ENCODE data around the gene GJC2. TPM values are rescaled to one million over a fixed set of nuclear protein-coding genes. Genes with fewer than 3 reads are reported as not detected.

Gene GJC2
- total RNA-seq, 1 experiment from 2014 or later, result 0.76 TPM

DNA sequence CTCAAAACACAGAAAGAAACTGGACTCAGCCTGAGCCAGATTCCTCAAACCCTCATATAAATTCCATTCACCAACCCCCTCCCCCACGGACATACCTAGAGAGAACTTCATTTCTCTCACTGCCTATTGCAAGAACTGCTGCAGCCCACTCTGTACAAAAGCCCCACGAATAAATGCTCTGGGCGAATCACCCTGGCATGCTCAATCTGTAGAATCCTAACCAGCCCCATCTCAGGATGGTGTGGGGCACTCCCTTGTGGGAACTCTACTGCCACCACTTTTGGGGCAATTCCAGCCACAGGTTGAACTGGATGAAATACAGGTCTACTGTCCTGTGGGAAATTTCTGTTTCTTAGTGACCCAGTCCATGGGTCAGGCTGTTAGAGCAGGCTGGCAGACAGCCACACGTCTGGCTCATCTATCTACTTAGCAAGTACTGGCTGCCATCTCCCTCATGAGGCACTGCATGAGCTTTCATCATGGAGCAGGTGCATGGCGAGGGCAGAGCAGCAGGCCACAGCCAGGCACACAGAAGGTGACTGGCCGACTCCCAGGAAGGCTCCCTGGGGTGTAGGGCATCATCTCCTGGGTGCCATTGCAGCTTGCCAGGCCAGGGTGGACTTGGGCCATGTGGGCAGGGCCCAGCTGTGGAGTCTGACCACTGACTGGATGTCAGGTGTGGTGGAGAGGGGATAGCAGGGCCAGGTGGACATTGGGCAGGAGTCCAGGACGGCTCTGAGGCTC is 45.0 kb upstream of the GJC2 start:
- H3K79me2 ChIP-seq (ENCODE audit: insufficient read depth, low read length), result peaks cover 47% of the 10 kb centered on the region
- no peaks in the 10 kb centered on the region for H3K9me2 ChIP-seq (ENCODE audit: insufficient read depth)
- ATAC-seq (no peak), DNase-seq (ENCODE audit: low read depth, low spot score) (no peak)
- H3K9me3 ChIP-seq (ENCODE audit: control insufficient read depth in 1 of 2, insufficient read depth in 1 of 2, low read depth in 1 of 2, low read length in 2 of 2), result no peaks in the 10 kb centered on the region
- POLR2A ChIA-PET, result no interaction called here
- no peak overlapping the region for H3K4me3 ChIP-seq (replicated peaks in 1 of 2; ENCODE audit: low read depth in 1 of 2, low read length in 2 of 2)
- peaks cover 6 to 27% of the 10 kb centered on the region in 2 experiments; a peak in 3 of 4 replicates for H3K4me1 ChIP-seq (ENCODE audit: control insufficient read depth in 1 of 2, insufficient read depth in 2 of 2, low read length in 2 of 2)
- TF ChIP-seq EZH2phosphoT487 (IDR thresholded peaks at IDR 0.05; ENCODE audit: borderline replicate concordance) (no peak), EZH2 (IDR thresholded peaks at IDR 0.05) (no peak), SRF (IDR thresholded peaks at IDR 0.05; ENCODE audit: low read depth) (no peak), SIN3A (IDR thresholded peaks at IDR 0.05; ENCODE audit: low read depth) (no peak), ZFX (IDR thresholded peaks at IDR 0.05) (no peak), ATF3 (IDR thresholded peaks at IDR 0.05) (no peak), POLR2A (IDR thresholded peaks at IDR 0.05; ENCODE audit: borderline replicate concordance, extremely low read depth, insufficient read depth, insufficient read length) (no peak), FOSL1 (IDR thresholded peaks at IDR 0.05; ENCODE audit: low read depth) (no peak), ELF1 (IDR thresholded peaks at IDR 0.05; ENCODE audit: borderline replicate concordance, low read depth) (no peak), TCF7L2 (IDR thresholded peaks at IDR 0.05; ENCODE audit: borderline replicate concordance, extremely low read depth, insufficient read depth, insufficient read length) (no peak), CBX3 (IDR thresholded peaks at IDR 0.05; ENCODE audit: low read depth) (no peak), REST (IDR thresholded peaks at IDR 0.05; ENCODE audit: low read depth) (no peak)
- TF ChIP-seq, protein P1, sequence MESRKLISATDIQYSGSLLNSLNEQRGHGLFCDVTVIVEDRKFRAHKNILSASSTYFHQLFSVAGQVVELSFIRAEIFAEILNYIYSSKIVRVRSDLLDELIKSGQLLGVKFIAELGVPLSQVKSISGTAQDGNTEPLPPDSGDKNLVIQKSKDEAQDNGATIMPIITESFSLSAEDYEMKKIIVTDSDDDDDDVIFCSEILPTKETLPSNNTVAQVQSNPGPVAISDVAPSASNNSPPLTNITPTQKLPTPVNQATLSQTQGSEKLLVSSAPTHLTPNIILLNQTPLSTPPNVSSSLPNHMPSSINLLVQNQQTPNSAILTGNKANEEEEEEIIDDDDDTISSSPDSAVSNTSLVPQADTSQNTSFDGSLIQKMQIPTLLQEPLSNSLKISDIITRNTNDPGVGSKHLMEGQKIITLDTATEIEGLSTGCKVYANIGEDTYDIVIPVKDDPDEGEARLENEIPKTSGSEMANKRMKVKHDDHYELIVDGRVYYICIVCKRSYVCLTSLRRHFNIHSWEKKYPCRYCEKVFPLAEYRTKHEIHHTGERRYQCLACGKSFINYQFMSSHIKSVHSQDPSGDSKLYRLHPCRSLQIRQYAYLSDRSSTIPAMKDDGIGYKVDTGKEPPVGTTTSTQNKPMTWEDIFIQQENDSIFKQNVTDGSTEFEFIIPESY (IDR thresholded peaks at IDR 0.05; ENCODE audit: extremely low read depth, insufficient replicate concordance, low read length), result no peak
- no peak overlapping the region for H3K27ac ChIP-seq (ENCODE audit: low read depth, low read length)
- no peak overlapping the region for H2AFZ ChIP-seq (ENCODE audit: low read depth, low read length, poor library complexity, severe bottlenecking)
- no peaks in the 10 kb centered on the region for H4K20me1 ChIP-seq (ENCODE audit: insufficient read depth)
- BruUV-seq (replicated peaks), result no TSS peak
- CTCF ChIA-PET, result no interaction called here
- H3K27me3 ChIP-seq (ENCODE audit: insufficient read depth, low read length), result no peaks in the 10 kb centered on the region
- peak overlapping the region; percentile 94; the same call in 1 of the 2 replicates for H3K4me2 ChIP-seq (ENCODE audit: low read length)
- H3K36me3 ChIP-seq (ENCODE audit: control insufficient read depth in 1 of 2, insufficient read depth in 2 of 2, low read length in 2 of 2), result peaks cover 0 to 14% of the 10 kb centered on the region in 2 experiments; a peak in 1 of 4 replicates
- H3K9ac ChIP-seq (ENCODE audit: low read length), result no peak overlapping the region
- RAD21 ChIA-PET (ENCODE audit: low non-redundant PET in 1 of 2, low total read pairs in 2 of 2, uncharacterized antibody in 2 of 2, unreplicated experiment in 2 of 2), result no interaction called here
- intact Hi-C loops (cut with micrococcal nuclease), result no loop called here

Measured in HCT116 (cell line).